Mesendoderm (in vitro differentiated cells): Measurements from ENCODE around the gene UNC119B.

Source experiments
- DNase-seq: peaks from one replicate; pipeline ENCODE4 v3.0.0; 2013
- H2AK5ac ChIP-seq: 2 replicates; pipeline ENCODE4 v1.6.1; 2013; ENCODE audit warnings: low read length, inconsistent platforms
- H2BK120ac ChIP-seq: 2 replicates; pipeline ENCODE4 v1.6.1; 2013; ENCODE audit warnings: low read depth, mild to moderate bottlenecking, low read length, moderate library complexity, mixed read lengths
- H2BK15ac ChIP-seq: replicated peaks from 2 replicates; pipeline ENCODE4 v1.6.1; 2013; ENCODE audit warnings: low read depth, mild to moderate bottlenecking, moderate library complexity
- H2BK5ac ChIP-seq: 2 replicates; pipeline ENCODE4 v1.6.1; 2013; ENCODE audit warnings: low read length, inconsistent platforms
- H3K18ac ChIP-seq: 2 replicates; pipeline ENCODE4 v1.6.1; 2013; ENCODE audit warnings: mild to moderate bottlenecking, low read length, mixed read lengths
- H3K23ac ChIP-seq: one replicate; pipeline ENCODE4 v1.6.1; 2013; ENCODE audit warnings: low read length
- H3K27ac ChIP-seq: 2 replicates; pipeline ENCODE4 v1.5.1; 2013; ENCODE audit warnings: low read depth, mild to moderate bottlenecking, inconsistent platforms, low read length, moderate library complexity
- H3K27me3 ChIP-seq: 2 replicates; pipeline ENCODE4 v1.6.1; 2013; ENCODE audit warnings: low read length, control low read depth, mild to moderate bottlenecking, inconsistent platforms; ENCODE audit not compliant: insufficient read depth, poor library complexity
- H3K36me3 ChIP-seq: 2 replicates; pipeline ENCODE4 v1.6.1; 2013; ENCODE audit warnings: low read length, inconsistent platforms; ENCODE audit not compliant: control insufficient read depth, insufficient read depth
- H3K4ac ChIP-seq: one replicate; pipeline ENCODE4 v1.6.1; 2013; ENCODE audit warnings: low read depth, mild to moderate bottlenecking, low read length, moderate library complexity
- H3K4me1 ChIP-seq: 2 replicates; pipeline ENCODE4 v1.6.1; 2013; ENCODE audit warnings: low read depth, low read length, inconsistent platforms; ENCODE audit not compliant: control insufficient read depth
- H3K4me2 ChIP-seq: 2 replicates; pipeline ENCODE4 v1.6.1; 2013; ENCODE audit warnings: low read length
- H3K4me3 ChIP-seq: 2 replicates; pipeline ENCODE4 v1.5.1; 2013; ENCODE audit warnings: mild to moderate bottlenecking, low read length
- H3K56ac ChIP-seq: one replicate; pipeline ENCODE4 v1.6.1; 2013; ENCODE audit warnings: low read length
- H3K79me1 ChIP-seq: 2 replicates; pipeline ENCODE4 v1.6.1; 2013; ENCODE audit warnings: low read length, inconsistent platforms
- H3K79me2 ChIP-seq: 2 replicates; pipeline ENCODE4 v1.6.1; 2013; ENCODE audit warnings: mild to moderate bottlenecking, low read length; ENCODE audit not compliant: control insufficient read depth, insufficient read depth
- H3K9ac ChIP-seq: 2 replicates; pipeline ENCODE4 v1.6.1; 2013; ENCODE audit warnings: low read length, inconsistent platforms
- H4K5ac ChIP-seq: one replicate; pipeline ENCODE4 v1.6.1; 2013; ENCODE audit warnings: low read length
- H4K8ac ChIP-seq: one replicate; pipeline ENCODE4 v1.6.1; 2013; ENCODE audit warnings: low read depth, mild to moderate bottlenecking, control low read depth, low read length, moderate library complexity
- WGBS: extraction: QIAGEN DNeasy Blood & Tissue Kit; methylation state at CpG from one replicate; pipeline ENCODE4 v1.1.7; 2013; ENCODE audit warnings: low lambda C conversion rate, missing lambda C conversion rate; ENCODE audit not compliant: insufficient coverage; ENCODE audit errors: extremely low coverage; 5-methylcytosine and 5-hydroxymethylcytosine counted together

The UNC119B gene

DNA sequence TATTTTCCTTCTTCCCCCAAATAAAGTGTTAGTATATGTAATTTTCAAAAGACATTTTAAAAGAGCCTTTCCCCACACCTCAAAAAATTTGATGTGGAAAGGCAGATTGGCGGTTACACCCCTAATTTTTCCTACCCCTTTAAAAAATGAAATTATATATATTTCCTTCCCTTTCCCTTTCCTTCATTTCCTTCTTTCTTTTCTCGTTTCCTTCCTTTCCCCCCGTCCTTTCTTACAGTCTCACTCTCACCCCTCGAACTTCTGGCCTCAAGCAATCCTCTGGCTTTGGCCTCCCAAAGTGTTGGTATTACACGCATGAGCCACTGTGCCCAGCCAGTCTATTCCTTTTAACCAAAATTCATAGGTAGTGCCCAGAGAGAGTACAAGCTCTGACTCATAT lies 4.2 kb upstream of the UNC119B start:
- Histone ChIP-seq H3K27me3 (no peaks in the 10 kb centered on the region), H3K4me2 (no peak overlapping the region), H4K8ac (no peak overlapping the region), H3K79me2 (peaks cover 3% of the 10 kb centered on the region), H3K4me3 (no peak overlapping the region), H2BK15ac (no peak overlapping the region), H3K4ac (no peak overlapping the region), H3K9ac (no peak overlapping the region), H4K5ac (no peak overlapping the region), H3K56ac (no peak overlapping the region), H3K23ac (no peak overlapping the region), H2AK5ac (no peak overlapping the region), H2BK5ac (no peak overlapping the region), H3K18ac (no peak overlapping the region), H3K4me1 (no peaks in the 10 kb centered on the region), H3K36me3 (peaks cover 5% of the 10 kb centered on the region), H2BK120ac (no peak overlapping the region), H3K79me1 (no peaks in the 10 kb centered on the region), H3K27ac (no peak overlapping the region)
- DNase-seq, result no peak
- WGBS, result 100% methylated on average over 2 of the region's 5 CpGs

- Histone ChIP-seq H3K4me3 (no peak overlapping the region), H3K79me2 (peaks cover 9% of the 10 kb centered on the region), H3K18ac (no peak overlapping the region), H3K36me3 (no peaks in the 10 kb centered on the region), H3K23ac (no peak overlapping the region), H3K27ac (no peak overlapping the region), H2BK120ac (no peak overlapping the region), H2BK5ac (no peak overlapping the region), H3K79me1 (peaks cover 9% of the 10 kb centered on the region), H2BK15ac (no peak overlapping the region), H4K5ac (no peak overlapping the region), H4K8ac (no peak overlapping the region), H3K4me1 (peaks cover 4% of the 10 kb centered on the region), H3K56ac (no peak overlapping the region), H2AK5ac (no peak overlapping the region), H3K4me2 (no peak overlapping the region), H3K27me3 (no peaks in the 10 kb centered on the region), H3K4ac (no peak overlapping the region), H3K9ac (no peak overlapping the region)
- no peak for DNase-seq
- WGBS, result no CpG with 5 or more reads among the region's 4 CpGs
Observed at GRCh38 chr12:120708651-120709050, 1.6 kb upstream of the UNC119B start.

- Histone ChIP-seq H3K18ac (peak overlapping the region; percentile 88), H4K5ac (no peak overlapping the region), H3K36me3 (no peaks in the 10 kb centered on the region), H2BK120ac (peak overlapping the region; percentile 18), H3K79me1 (peaks cover 11% of the 10 kb centered on the region), H2BK15ac (no peak overlapping the region), H3K56ac (peak overlapping the region; percentile 97), H3K27me3 (no peaks in the 10 kb centered on the region), H3K4ac (peak overlapping the region; percentile 63), H4K8ac (no peak overlapping the region), H3K27ac (peak overlapping the region; percentile 68), H3K9ac (peak overlapping the region; percentile 95), H2AK5ac (no peak overlapping the region), H3K23ac (peak overlapping the region; percentile 94), H3K4me3 (peak overlapping the region; percentile 93), H3K79me2 (peaks cover 9% of the 10 kb centered on the region), H3K4me2 (peak overlapping the region; percentile 96), H2BK5ac (no peak overlapping the region), H3K4me1 (peaks cover 4% of the 10 kb centered on the region)
- peak; percentile 54 for DNase-seq
- WGBS, result no CpG with 5 or more reads among the region's 31 CpGs
Observed at GRCh38 chr12:120710805-120711296, 593 bp downstream of the UNC119B start.

GRCh38 chr12:120711411-120711810 lies 1.2 kb downstream of the UNC119B start:
- Histone ChIP-seq H3K56ac (peak overlapping the region; percentile 97), H2BK15ac (no peak overlapping the region), H3K18ac (no peak overlapping the region), H3K4me3 (peak overlapping the region; percentile 93), H3K4me1 (peaks cover 4% of the 10 kb centered on the region), H4K8ac (no peak overlapping the region), H3K23ac (peak overlapping the region; percentile 94), H4K5ac (peak overlapping the region; percentile 72), H2BK5ac (no peak overlapping the region), H3K79me1 (peaks cover 11% of the 10 kb centered on the region), H3K36me3 (peaks cover 3% of the 10 kb centered on the region), H3K4me2 (peak overlapping the region; percentile 96), H3K27me3 (no peaks in the 10 kb centered on the region), H3K27ac (no peak overlapping the region), H2AK5ac (peak overlapping the region; percentile 27), H3K79me2 (peaks cover 9% of the 10 kb centered on the region), H2BK120ac (no peak overlapping the region), H3K9ac (peak overlapping the region; percentile 95), H3K4ac (no peak overlapping the region)
- WGBS, result no CpG with 5 or more reads among the region's 6 CpGs
- peak; percentile 16 for DNase-seq

- Histone ChIP-seq H3K4me1 (peaks cover 4% of the 10 kb centered on the region), H2BK120ac (no peak overlapping the region), H3K56ac (no peak overlapping the region), H3K27ac (no peak overlapping the region), H3K4ac (no peak overlapping the region), H4K5ac (no peak overlapping the region), H4K8ac (no peak overlapping the region), H2BK5ac (no peak overlapping the region), H3K23ac (no peak overlapping the region), H3K79me1 (peaks cover 11% of the 10 kb centered on the region), H3K4me2 (no peak overlapping the region), H3K9ac (no peak overlapping the region), H2BK15ac (no peak overlapping the region), H3K27me3 (no peaks in the 10 kb centered on the region), H3K36me3 (peaks cover 8% of the 10 kb centered on the region), H2AK5ac (no peak overlapping the region), H3K18ac (no peak overlapping the region), H3K4me3 (no peak overlapping the region), H3K79me2 (peaks cover 9% of the 10 kb centered on the region)
- DNase-seq, result no peak
- no CpG with 5 or more reads among the region's 6 CpGs for WGBS
Observed at GRCh38 chr12:120712610-120713009, 2.4 kb downstream of the UNC119B start.

DNA sequence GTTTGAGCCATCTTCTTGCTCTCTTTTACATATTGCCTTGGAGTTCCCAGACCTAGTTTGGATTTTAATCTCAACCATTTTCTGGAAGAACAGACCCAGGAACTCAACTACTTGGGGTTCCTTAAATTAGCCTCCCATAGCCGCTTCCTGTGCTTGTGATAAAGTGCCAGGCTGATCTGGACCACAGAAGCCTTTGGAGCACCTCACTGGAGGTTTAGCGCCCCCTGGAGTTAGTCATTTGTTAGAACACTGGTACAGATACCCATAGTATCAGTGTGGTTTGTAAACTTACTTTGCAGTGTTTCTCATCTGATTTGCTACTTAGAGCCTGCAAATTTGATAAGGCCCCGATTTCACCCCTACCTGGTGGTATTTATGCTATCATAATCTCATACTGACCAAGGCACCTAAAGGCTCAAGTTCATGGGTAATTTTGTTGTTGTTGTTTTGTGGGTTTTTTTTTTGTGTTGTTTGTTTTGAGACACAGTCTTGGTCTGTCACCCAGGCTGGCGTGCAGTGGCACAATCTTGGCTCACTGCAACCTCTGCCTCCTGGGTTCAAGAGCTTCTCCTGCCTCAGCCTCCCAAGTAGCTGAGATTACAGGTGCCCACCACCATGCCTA lies 3.7 kb downstream of the UNC119B start:
- Histone ChIP-seq H3K27ac (no peak overlapping the region), H3K4me1 (peaks cover 4% of the 10 kb centered on the region), H3K4me3 (no peak overlapping the region), H3K4me2 (no peak overlapping the region), H3K79me2 (peaks cover 9% of the 10 kb centered on the region), H2AK5ac (no peak overlapping the region), H3K79me1 (peaks cover 11% of the 10 kb centered on the region), H2BK15ac (no peak overlapping the region), H2BK5ac (no peak overlapping the region), H3K27me3 (no peaks in the 10 kb centered on the region), H4K5ac (no peak overlapping the region), H3K4ac (no peak overlapping the region), H3K23ac (no peak overlapping the region), H3K9ac (no peak overlapping the region), H4K8ac (no peak overlapping the region), H2BK120ac (no peak overlapping the region), H3K56ac (no peak overlapping the region), H3K36me3 (peaks cover 8% of the 10 kb centered on the region), H3K18ac (no peak overlapping the region)
- peak; percentile 86 for DNase-seq
- WGBS, result no CpG with 5 or more reads among the region's 4 CpGs
